Body of pancreas (tissue), 4 donors: ENCODE measurements around the gene TAF11L11.
"Not testable (repeated sequence)": the region's sequence is repeated elsewhere in the genome, so short reads cannot be mapped to it uniquely, and the experiment has no call there.

ENCODE experiments used
- CTCF ChIP-seq, 7 experiments: fragments of 450-650 bp in 4 of 7; fragments of 200-600 bp in 3 of 7; sonication (generic) in 3 of 7; IDR thresholded peaks; one replicate each; pipeline ENCODE4 v1.5.1; 2016 to 2019; ENCODE audit warnings: antibody characterized with exemption in 7 of 7
- POLR2A ChIP-seq, 3 donors: fragments of 450-650 bp; IDR thresholded peaks; one replicate each; pipeline ENCODE4 v1.6.1; 2016; ENCODE audit warnings: antibody characterized with exemption in 3 of 3, mild to moderate bottlenecking in 2 of 3

GRCh38 chr5:17610092-17610491 lies 6.1 kb downstream of the TAF11L11 start, which contains the start of gene TAF11L12:
- not testable (repeated sequence) for TF ChIP-seq CTCF, POLR2A (IDR thresholded peaks at IDR 0.05)
